GM12874 (cell line): ENCODE results near the gene SAP30L.

Experiments
- TF ChIP-seq, protein P1 (sequence below): IDR thresholded peaks from 2 replicates; pipeline ENCODE4 v1.5.1; 2011; ENCODE audit warnings: low read depth, mild to moderate bottlenecking, control low read depth, low read length, moderate library complexity; ENCODE audit not compliant: insufficient read depth

SAP30L gene

DNA sequence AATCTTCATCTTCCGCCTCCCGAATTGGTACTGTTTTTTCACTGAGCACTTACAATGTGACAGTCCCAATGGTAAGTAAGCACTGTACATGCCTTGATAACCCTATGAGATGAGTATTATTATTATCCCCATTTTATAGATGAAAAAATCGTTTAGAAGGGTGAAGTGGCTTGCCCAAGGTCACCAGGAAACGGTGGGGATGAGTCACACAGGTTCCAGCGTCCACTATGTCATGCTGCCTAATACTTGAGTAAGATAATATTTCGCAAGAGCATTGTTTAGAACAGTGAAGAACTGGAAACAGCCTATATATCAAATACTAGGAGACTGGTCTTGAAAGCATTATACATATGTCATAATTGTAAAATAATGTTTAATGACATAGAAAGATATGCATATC is 19.4 kb downstream of the SAP30L start:
- TF ChIP-seq, protein P1, sequence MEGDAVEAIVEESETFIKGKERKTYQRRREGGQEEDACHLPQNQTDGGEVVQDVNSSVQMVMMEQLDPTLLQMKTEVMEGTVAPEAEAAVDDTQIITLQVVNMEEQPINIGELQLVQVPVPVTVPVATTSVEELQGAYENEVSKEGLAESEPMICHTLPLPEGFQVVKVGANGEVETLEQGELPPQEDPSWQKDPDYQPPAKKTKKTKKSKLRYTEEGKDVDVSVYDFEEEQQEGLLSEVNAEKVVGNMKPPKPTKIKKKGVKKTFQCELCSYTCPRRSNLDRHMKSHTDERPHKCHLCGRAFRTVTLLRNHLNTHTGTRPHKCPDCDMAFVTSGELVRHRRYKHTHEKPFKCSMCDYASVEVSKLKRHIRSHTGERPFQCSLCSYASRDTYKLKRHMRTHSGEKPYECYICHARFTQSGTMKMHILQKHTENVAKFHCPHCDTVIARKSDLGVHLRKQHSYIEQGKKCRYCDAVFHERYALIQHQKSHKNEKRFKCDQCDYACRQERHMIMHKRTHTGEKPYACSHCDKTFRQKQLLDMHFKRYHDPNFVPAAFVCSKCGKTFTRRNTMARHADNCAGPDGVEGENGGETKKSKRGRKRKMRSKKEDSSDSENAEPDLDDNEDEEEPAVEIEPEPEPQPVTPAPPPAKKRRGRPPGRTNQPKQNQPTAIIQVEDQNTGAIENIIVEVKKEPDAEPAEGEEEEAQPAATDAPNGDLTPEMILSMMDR = no peak

DNA sequence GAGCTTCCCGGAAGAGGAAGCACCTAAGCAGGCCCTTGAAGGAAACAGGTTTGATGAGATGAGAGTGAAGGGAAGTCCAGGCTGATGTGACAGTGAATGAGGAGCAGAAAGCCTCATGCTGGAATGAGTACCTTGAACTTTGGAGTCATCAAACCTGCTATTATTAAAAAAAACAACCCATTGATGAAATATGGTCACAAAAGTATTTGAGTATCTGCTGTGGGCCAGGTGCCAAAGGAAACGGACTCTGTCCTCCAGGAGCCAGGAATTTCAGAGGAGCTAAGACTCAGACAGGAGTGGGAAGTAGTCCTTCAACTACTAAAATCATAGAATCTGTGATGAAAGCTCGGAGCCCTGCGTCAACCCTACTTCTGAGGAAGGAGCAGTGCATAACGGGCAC is 20.4 kb downstream of the SAP30L start:
- TF ChIP-seq, protein P1 = no peak

DNA sequence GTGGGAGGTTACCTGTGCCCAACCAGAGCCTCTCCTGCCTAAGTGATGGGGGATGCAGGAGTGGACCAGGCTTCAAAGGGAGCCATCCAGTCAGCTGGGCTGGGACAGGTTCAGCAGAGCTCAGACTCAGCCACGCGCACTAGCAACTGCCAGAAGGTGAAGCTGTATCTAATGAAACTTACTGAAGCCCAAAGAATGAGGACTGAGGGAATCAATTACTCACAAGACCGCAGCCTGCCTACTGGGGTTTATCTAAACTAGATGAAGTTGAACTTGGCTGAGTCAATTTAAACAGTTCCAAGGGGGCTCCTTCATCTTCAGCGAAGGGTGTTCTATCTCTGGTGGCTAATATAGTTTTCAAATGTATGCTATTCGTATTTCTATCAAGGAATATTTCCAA is 20.9 kb downstream of the SAP30L start:
- TF ChIP-seq, protein P1 = no peak

DNA sequence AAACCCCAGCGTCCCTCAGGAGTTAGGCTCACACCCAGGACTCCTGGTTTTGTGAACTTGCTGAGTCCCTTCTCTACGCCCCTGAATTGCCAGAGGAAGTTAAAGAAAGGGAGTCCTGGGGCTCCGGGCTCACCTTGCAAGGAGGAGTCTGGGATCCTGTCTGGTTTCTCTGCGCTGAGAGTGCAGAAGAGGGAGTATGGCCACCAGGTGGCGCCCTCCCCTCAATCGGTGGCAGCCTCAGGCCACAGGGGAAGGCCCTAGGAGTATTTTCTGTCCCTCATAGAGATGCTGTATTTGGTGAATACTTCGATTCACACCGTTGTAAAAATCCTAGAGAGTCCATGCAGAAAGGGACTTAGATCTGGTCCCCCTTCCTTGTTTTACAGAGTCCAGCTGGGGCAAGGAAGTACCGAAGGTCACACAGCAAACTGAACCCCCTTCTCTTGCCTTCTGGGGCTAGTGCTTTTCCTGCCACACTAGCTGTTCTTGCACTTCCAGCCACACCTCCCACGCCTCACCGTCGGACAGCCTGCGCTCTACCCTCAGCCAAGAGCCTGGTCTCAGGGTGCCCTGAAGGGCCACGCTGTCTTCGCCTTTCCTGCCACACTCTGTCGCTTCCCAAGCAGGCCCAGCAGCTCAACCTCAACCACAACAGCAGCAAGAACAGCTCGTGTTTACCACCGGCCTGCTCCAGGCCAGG is 22.0 kb downstream of the SAP30L start:
- TF ChIP-seq, protein P1 = peak; percentile 82

DNA sequence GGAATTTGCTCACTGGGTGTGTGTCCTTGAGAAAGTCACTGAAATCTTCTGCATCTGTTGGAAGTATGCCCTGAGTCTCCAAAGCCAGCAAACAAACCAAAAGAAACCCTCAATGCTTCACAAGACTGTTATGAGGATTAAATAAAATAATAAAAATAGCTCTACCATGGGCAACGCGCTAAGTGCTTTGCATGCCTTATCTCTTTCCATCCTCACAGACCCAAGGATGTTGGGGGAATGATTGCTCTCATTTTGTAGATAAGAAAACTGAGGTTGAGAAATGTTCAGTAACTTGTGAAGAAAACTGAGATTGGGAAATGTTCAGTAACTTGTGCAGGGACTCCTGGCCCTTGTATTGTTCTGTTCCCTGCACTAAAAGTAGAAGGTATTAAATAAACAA is 24.3 kb downstream of the SAP30L start:
- TF ChIP-seq, protein P1 = no peak

DNA sequence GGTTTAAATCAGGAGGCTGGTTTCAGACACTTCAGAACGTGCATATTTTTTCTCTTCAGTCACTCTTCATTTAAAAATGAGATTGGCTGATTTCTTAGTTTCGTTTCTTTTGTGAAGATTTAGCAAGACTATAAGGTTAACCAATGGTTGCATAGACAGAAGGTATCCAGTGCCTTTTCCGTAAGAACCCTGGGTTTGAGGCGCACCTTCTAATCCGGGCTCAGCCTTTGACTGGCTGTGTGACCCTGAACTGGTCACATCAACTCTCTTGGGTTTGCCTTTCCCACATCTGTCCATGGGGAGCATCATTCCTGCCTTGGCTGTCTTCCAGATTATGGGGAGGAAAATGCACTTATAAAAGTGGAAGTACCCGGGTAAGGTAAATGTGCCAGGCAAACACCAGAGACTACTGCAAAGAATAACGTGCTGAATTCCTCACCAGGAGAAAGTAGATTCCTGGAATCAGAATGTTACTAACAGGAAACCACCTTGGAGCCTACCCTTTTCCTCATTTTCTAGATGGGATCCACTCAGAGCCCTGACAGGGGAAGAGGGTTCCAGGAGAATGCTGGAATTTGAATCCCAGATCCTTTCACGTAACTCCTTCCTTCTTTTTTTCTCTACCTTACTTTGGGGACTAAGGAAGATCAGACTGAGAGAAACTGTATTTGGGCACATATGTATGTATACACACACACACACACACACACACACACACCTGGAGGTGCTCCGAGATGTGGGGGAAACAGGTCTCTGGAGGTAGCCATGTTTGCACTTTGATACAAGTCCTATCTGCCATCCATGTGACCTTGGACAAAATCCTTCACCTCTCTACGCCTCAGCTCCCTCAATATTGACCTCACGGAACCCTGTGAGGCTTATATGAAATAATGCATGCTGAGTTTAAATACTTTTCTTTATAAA is 25.4 kb downstream of the SAP30L start:
- TF ChIP-seq, protein P1 = no peak

DNA sequence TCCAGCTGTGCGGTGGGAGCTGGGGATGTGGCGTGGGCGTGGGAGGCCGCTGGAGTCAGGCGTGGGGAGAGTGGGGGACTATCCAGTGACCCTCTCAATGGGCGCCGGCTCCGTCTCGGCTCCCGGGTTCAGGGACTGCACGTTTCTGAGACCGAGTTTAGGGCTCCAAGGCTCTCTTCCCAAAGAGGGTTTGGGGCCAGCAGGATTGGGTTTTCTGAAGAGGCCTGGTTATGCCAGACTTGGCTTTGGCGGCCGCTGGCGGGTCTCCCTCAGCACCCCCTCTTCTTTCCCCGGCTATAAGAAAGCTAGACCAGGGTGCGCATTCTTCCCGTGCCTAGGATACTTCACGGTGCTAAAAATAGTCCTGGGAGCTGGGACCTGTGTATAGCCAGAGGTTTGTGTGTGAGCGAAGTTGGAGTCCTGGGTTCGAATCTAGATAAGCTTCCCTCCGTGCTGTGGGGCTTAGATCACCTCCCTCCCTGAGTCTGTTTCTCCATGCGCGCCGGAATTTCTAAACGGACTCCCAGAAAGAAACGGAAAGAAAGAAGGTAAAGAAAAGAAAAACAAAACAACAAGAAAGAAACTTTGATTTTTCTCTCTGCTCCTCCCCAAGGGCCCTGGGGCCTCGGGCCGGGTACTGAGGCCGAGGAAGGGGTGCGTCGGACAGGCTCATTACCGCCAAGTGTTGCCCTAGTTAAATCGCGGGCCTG is 27.2 kb downstream of the SAP30L start:
- TF ChIP-seq, protein P1 = no peak
